Pancreas (tissue), 10 donors: ENCODE results near the gene ABTB1. TPM values are rescaled to one million over a fixed set of nuclear protein-coding genes. Genes with fewer than 3 reads are reported as not detected.

Experiments used
- ATAC-seq, 4 donors: fragments of 200-7000 bp; cut with Tn5 transposase; one replicate each; pipeline versions ENCODE4 v1.8.0 to v1.9.1; 2020; ENCODE audit warnings: mild to moderate bottlenecking in 4 of 4, moderate library complexity in 4 of 4
- DNase-seq, 6 donors: peaks; one replicate each; pipeline ENCODE4 v3.0.0-alpha.2; 2020
- FAIRE-seq: peaks from 2 replicates; lab custom pipeline; 2012; peaks lifted over from hg19 to GRCh38; lab: Jason Lieb, UNC
- H3K27ac ChIP-seq, 4 donors: fragments of 200-600 bp; sonication (generic); 1 replicate in 3 of 4; 2 replicates in 1 of 4; pipeline versions ENCODE4 v1.5.0 to v1.8.0; 2020
- H3K27me3 ChIP-seq, 4 donors: fragments of 200-600 bp; one replicate each; pipeline ENCODE4 v1.8.0; 2021
- H3K36me3 ChIP-seq, 3 donors: fragments of 200-600 bp; sonication (generic) in 1 of 3; one replicate each; pipeline versions ENCODE4 v1.5.0 to v1.8.0; 2020 to 2021
- H3K4me1 ChIP-seq, 3 donors: fragments of 200-600 bp; one replicate each; pipeline ENCODE4 v1.8.0; 2021
- H3K4me3 ChIP-seq, 4 donors: fragments of 200-600 bp; sonication (generic) in 2 of 4; one replicate each; pipeline versions ENCODE4 v1.5.0 to v1.8.0; 2020 to 2021
- H3K9me3 ChIP-seq, 4 donors: fragments of 200-600 bp; one replicate each; pipeline ENCODE4 v1.8.0; 2021
- CTCF ChIP-seq, 4 donors: fragments of 200-600 bp; sonication (generic) in 3 of 4; IDR thresholded peaks; one replicate each; pipeline versions ENCODE4 v1.5.0 to v1.8.0; 2021; ENCODE audit warnings: antibody characterized with exemption in 4 of 4
- WGBS, 2 donors: extraction: QIAGEN DNeasy Blood & Tissue Kit; methylation state at CpG; one replicate each; pipeline ENCODE4 v1.1.7; 2013; 5-methylcytosine and 5-hydroxymethylcytosine counted together
- intact Hi-C, 3 donors: fragments of 100-400 bp; cut with DNase I; formaldehyde crosslinking; loops; one replicate each; pipeline versions ENCODE4 v1.11.1 to v1.14.2; 2022
- polyA plus RNA-seq, 2 donors: library from polyadenylated mRNA; stranded (reverse); fragments of 200-250 nt; gene quantifications; one replicate each; pipeline ENCODE4 v1.2.3, GENCODE V29; 2013
- total RNA-seq, 6 donors: library from RNA; stranded (reverse); fragmentation: NEBNext Ultra II Directional in 4 of 6; extraction: Animal tissue kit (Norgen Biotek cat#: 25700) in 4 of 6; gene quantifications; one replicate each; pipeline versions ENCODE4 v1.2.1 to v1.2.4, GENCODE V29; 2021 to 2023
- donor health status: healthy with polysubstance abuse.
- donor health status: DM: no; HTN: no; CAD: no; lungs with moderate emphysema.
- donor health status: DM: no; HTN: no; CAD: no.
- donor health status: control.
- donor health status: control.
- donor health status: Bipolar disorder and iron deficiency.
- donor health status: DM: yes; HTN: yes; CAD: no.
- donor health status: DM: no; HTN: no; CAD: no.
- donor health status: DM: no; HTN: no; CAD: no.
- donor health status: DM: yes; HTN: yes; CAD: no.

ABTB1 gene
- total RNA-seq (10 to 100 TPM in 4 of 6 donors, 1 to 10 TPM in 2; 7.6 to 24.4 (median 14.0) TPM), polyA plus RNA-seq (10 to 100 TPM; 45.3 to 60.7 TPM)

- Histone ChIP-seq H3K4me3 (peak within 1 kb of the TSS; percentile 75 to 93 (median 86)), H3K36me3 (no peaks in the 10 kb centered on the region), H3K27me3 (no peaks in the 10 kb centered on the region), H3K27ac (peak within 1 kb of the TSS; percentile 60 to 89 (median 68)), H3K9me3 (no peaks in the 10 kb centered on the region), H3K4me1 (peaks cover 0 to 6% (median 4%) of the 10 kb centered on the region in 3 donors)
- intact Hi-C loops: no loop called here
- no peak for FAIRE-seq
- DNase-seq: peak; percentile 84 to 95 (median 88)
- peak; percentile 91 to 94 (median 92) for ATAC-seq
- 0 to 1% methylated on average over 68 to 102 of the region's 102 CpGs for WGBS, 2 donors
- TF ChIP-seq CTCF (IDR thresholded peaks at IDR 0.05): no peak
Observed at GRCh38 chr3:127672429-127673190, at the start of gene ABTB1. Gene ABTB1 (plus strand): TSS chr3:127672952. CDS start chr3:127673026, 74 bp downstream.

GRCh38 chr3:127624063-127624462 is 48.7 kb upstream of the ABTB1 start:
- 85 to 91% methylated on average over 5 of the region's 5 CpGs for WGBS, 2 donors
- DNase-seq (peak in 1 of 6 donors; percentile 7), ATAC-seq (no peak), FAIRE-seq (no peak)
- Histone ChIP-seq H3K4me1 (no peaks in the 10 kb centered on the region), H3K9me3 (no peaks in the 10 kb centered on the region), H3K27ac (no peak overlapping the region), H3K36me3 (no peaks in the 10 kb centered on the region), H3K27me3 (no peaks in the 10 kb centered on the region), H3K4me3 (no peak overlapping the region)
- intact Hi-C loops: no loop called here
- no peak for TF ChIP-seq CTCF (IDR thresholded peaks at IDR 0.05)

GRCh38 chr3:127625821-127626220 is 46.9 kb upstream of the ABTB1 start:
- TF ChIP-seq CTCF (IDR thresholded peaks at IDR 0.05): no peak
- peaks cover 0 to 6% (median 0%) of the 10 kb centered on the region in 3 donors for H3K4me1 ChIP-seq
- DNase-seq: no peak
- ATAC-seq: no peak
- no peak for FAIRE-seq
- H3K27me3 ChIP-seq: no peaks in the 10 kb centered on the region
- H3K27ac ChIP-seq: no peak overlapping the region
- no peak overlapping the region for H3K4me3 ChIP-seq
- intact Hi-C loops: no loop called here
- no peaks in the 10 kb centered on the region for H3K9me3 ChIP-seq
- H3K36me3 ChIP-seq: no peaks in the 10 kb centered on the region
- WGBS, 2 donors: 41 to 46% methylated on average over 2 of the region's 2 CpGs

GRCh38 chr3:127628426-127628787 is 44.3 kb upstream of the ABTB1 start:
- no peaks in the 10 kb centered on the region for H3K27me3 ChIP-seq
- H3K4me1 ChIP-seq: peaks cover 0 to 6% (median 0%) of the 10 kb centered on the region in 3 donors
- intact Hi-C loops: no loop called here
- no peaks in the 10 kb centered on the region for H3K36me3 ChIP-seq
- H3K27ac ChIP-seq: no peak overlapping the region
- FAIRE-seq (no peak), ATAC-seq (no peak), DNase-seq (no peak)
- no peak for TF ChIP-seq CTCF (IDR thresholded peaks at IDR 0.05)
- H3K4me3 ChIP-seq: no peak overlapping the region
- 77 to 82% methylated on average over 4 of the region's 4 CpGs for WGBS, 2 donors
- H3K9me3 ChIP-seq: no peaks in the 10 kb centered on the region
